ENCODE data around the gene EPHA8.

Gene EPHA8

GRCh38 chr1:22607154-22607553 is 43.9 kb downstream of the EPHA8 start:
- H3K4me1 Mint-ChIP-seq = no peaks in the 10 kb centered on the region
- no peak overlapping the region for H3K4me3 Mint-ChIP-seq
- H3K9me3 Mint-ChIP-seq = no peaks in the 10 kb centered on the region
- H3K27ac Mint-ChIP-seq = no peak overlapping the region
- peaks cover 20% of the 10 kb centered on the region for H3K27me3 Mint-ChIP-seq
- no peaks in the 10 kb centered on the region for H3K36me3 Mint-ChIP-seq

- H3K4me1 Mint-ChIP-seq = no peaks in the 10 kb centered on the region
- H3K36me3 Mint-ChIP-seq = no peaks in the 10 kb centered on the region
- H3K27ac Mint-ChIP-seq = no peak overlapping the region
- H3K4me3 Mint-ChIP-seq = no peak overlapping the region
- H3K27me3 Mint-ChIP-seq = peaks cover 23% of the 10 kb centered on the region
- no peaks in the 10 kb centered on the region for H3K9me3 Mint-ChIP-seq
These were observed 45.1 kb downstream of the EPHA8 start for GRCh38 chr1:22608361-22608760.

- H3K36me3 Mint-ChIP-seq = no peaks in the 10 kb centered on the region
- no peaks in the 10 kb centered on the region for H3K4me1 Mint-ChIP-seq
- H3K4me3 Mint-ChIP-seq = no peak overlapping the region
- H3K9me3 Mint-ChIP-seq = no peaks in the 10 kb centered on the region
- peaks cover 21% of the 10 kb centered on the region for H3K27me3 Mint-ChIP-seq
- no peak overlapping the region for H3K27ac Mint-ChIP-seq
These were observed 46.0 kb downstream of the EPHA8 start for GRCh38 chr1:22609291-22609690.

- Mint-ChIP-seq H3K36me3 (no peaks in the 10 kb centered on the region), H3K27ac (no peak overlapping the region), H3K27me3 (peaks cover 18% of the 10 kb centered on the region), H3K4me1 (no peaks in the 10 kb centered on the region), H3K4me3 (no peak overlapping the region), H3K9me3 (no peaks in the 10 kb centered on the region)
These were observed 48.2 kb downstream of the EPHA8 start for GRCh38 chr1:22611530-22611947.

- Mint-ChIP-seq H3K9me3 (no peaks in the 10 kb centered on the region), H3K27ac (no peak overlapping the region), H3K4me1 (no peaks in the 10 kb centered on the region), H3K36me3 (no peaks in the 10 kb centered on the region), H3K27me3 (peaks cover 20% of the 10 kb centered on the region), H3K4me3 (no peak overlapping the region)
These were observed 49.6 kb downstream of the EPHA8 start for GRCh38 chr1:22612671-22613571.

GRCh38 chr1:22613572-22613918 is 50.3 kb downstream of the EPHA8 start:
- peaks cover 16% of the 10 kb centered on the region for H3K27me3 Mint-ChIP-seq
- H3K4me1 Mint-ChIP-seq = no peaks in the 10 kb centered on the region
- H3K9me3 Mint-ChIP-seq = no peaks in the 10 kb centered on the region
- H3K4me3 Mint-ChIP-seq = no peak overlapping the region
- H3K36me3 Mint-ChIP-seq = no peaks in the 10 kb centered on the region
- no peak overlapping the region for H3K27ac Mint-ChIP-seq

- Mint-ChIP-seq H3K36me3 (no peaks in the 10 kb centered on the region), H3K4me3 (no peak overlapping the region), H3K27ac (no peak overlapping the region)
These were observed 50.7 kb downstream of the EPHA8 start for GRCh38 chr1:22613951-22614350.

GRCh38 chr1:22615886-22616285 is 52.6 kb downstream of the EPHA8 start:
- peaks cover 21% of the 10 kb centered on the region for H3K27me3 Mint-ChIP-seq
- no peaks in the 10 kb centered on the region for H3K36me3 Mint-ChIP-seq
- H3K4me1 Mint-ChIP-seq = no peaks in the 10 kb centered on the region
- no peak overlapping the region for H3K27ac Mint-ChIP-seq
- H3K4me3 Mint-ChIP-seq = no peak overlapping the region
- no peaks in the 10 kb centered on the region for H3K9me3 Mint-ChIP-seq

More at GRCh38 chr1:22613951-22614350, 50.7 kb downstream of the EPHA8 start:
- H3K9me3 Mint-ChIP-seq = no peaks in the 10 kb centered on the region
- peaks cover 15% of the 10 kb centered on the region for H3K27me3 Mint-ChIP-seq
- H3K4me1 Mint-ChIP-seq = no peaks in the 10 kb centered on the region

- no peaks in the 10 kb centered on the region for H3K9me3 Mint-ChIP-seq
- peaks cover 21% of the 10 kb centered on the region for H3K27me3 Mint-ChIP-seq
- H3K4me3 Mint-ChIP-seq = no peak overlapping the region
These were observed 53.3 kb downstream of the EPHA8 start for GRCh38 chr1:22616571-22616970.

GRCh38 chr1:22618056-22618455 is 54.8 kb downstream of the EPHA8 start:
- no peaks in the 10 kb centered on the region for H3K36me3 Mint-ChIP-seq
- H3K27me3 Mint-ChIP-seq = peaks cover 18% of the 10 kb centered on the region
- no peaks in the 10 kb centered on the region for H3K4me1 Mint-ChIP-seq
- no peak overlapping the region for H3K4me3 Mint-ChIP-seq
- no peak overlapping the region for H3K27ac Mint-ChIP-seq
- no peaks in the 10 kb centered on the region for H3K9me3 Mint-ChIP-seq

More at GRCh38 chr1:22616571-22616970, 53.3 kb downstream of the EPHA8 start:
- H3K36me3 Mint-ChIP-seq = no peaks in the 10 kb centered on the region
- H3K4me1 Mint-ChIP-seq = no peaks in the 10 kb centered on the region
- H3K27ac Mint-ChIP-seq = no peak overlapping the region

GRCh38 chr1:22619252-22619651 is 56.0 kb downstream of the EPHA8 start:
- H3K27ac Mint-ChIP-seq = no peak overlapping the region
- peaks cover 16% of the 10 kb centered on the region for H3K27me3 Mint-ChIP-seq
- H3K4me1 Mint-ChIP-seq = no peaks in the 10 kb centered on the region
- no peaks in the 10 kb centered on the region for H3K9me3 Mint-ChIP-seq
- H3K36me3 Mint-ChIP-seq = no peaks in the 10 kb centered on the region
- no peak overlapping the region for H3K4me3 Mint-ChIP-seq

- Mint-ChIP-seq H3K27me3 (peaks cover 14% of the 10 kb centered on the region), H3K9me3 (no peaks in the 10 kb centered on the region), H3K27ac (no peak overlapping the region), H3K36me3 (no peaks in the 10 kb centered on the region), H3K4me3 (no peak overlapping the region), H3K4me1 (no peaks in the 10 kb centered on the region)
These were observed 56.5 kb downstream of the EPHA8 start for GRCh38 chr1:22619798-22620197.

GRCh38 chr1:22621761-22622160 is 58.5 kb downstream of the EPHA8 start:
- no peak overlapping the region for H3K4me3 Mint-ChIP-seq
- H3K27me3 Mint-ChIP-seq = peaks cover 14% of the 10 kb centered on the region
- no peaks in the 10 kb centered on the region for H3K4me1 Mint-ChIP-seq
- no peaks in the 10 kb centered on the region for H3K9me3 Mint-ChIP-seq
- H3K27ac Mint-ChIP-seq = no peak overlapping the region
- no peaks in the 10 kb centered on the region for H3K36me3 Mint-ChIP-seq

- Mint-ChIP-seq H3K27me3 (peaks cover 16% of the 10 kb centered on the region), H3K36me3 (no peaks in the 10 kb centered on the region), H3K27ac (no peak overlapping the region), H3K9me3 (no peaks in the 10 kb centered on the region), H3K4me1 (no peaks in the 10 kb centered on the region), H3K4me3 (no peak overlapping the region)
These were observed 62.1 kb downstream of the EPHA8 start for GRCh38 chr1:22625262-22625925.

GRCh38 chr1:22626237-22627157 is 63.2 kb downstream of the EPHA8 start:
- no peaks in the 10 kb centered on the region for H3K36me3 Mint-ChIP-seq
- no peak overlapping the region for H3K4me3 Mint-ChIP-seq
- H3K27me3 Mint-ChIP-seq = peaks cover 16% of the 10 kb centered on the region
- no peak overlapping the region for H3K27ac Mint-ChIP-seq
- H3K4me1 Mint-ChIP-seq = no peaks in the 10 kb centered on the region
- no peaks in the 10 kb centered on the region for H3K9me3 Mint-ChIP-seq
